ENCODE results near the gene ABHD2.

Gene ABHD2

DNA sequence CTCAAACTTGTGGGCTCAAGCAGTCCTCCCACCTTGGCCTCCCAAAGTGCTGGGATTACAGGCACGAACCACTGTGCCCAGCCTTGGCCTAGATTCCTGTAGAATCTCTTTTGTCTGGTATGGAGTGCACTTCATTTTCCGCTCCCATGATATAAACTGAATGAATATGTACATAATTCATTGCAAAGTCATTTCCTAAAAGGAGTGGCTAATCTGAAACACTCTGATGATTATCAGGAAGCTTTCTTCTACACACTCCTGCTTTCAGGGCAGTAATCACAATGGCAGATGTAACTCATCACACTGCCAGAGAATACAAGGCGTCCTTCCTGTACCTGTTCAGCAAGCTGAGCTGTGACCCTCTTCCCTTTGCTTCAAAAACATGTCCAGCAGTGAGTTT, 104.5 kb downstream of the ABHD2 start:
- Histone ChIP-seq H3K9me3 (ENCODE audit: control insufficient read depth, insufficient read depth, low read depth, low read length) (no peaks in the 10 kb centered on the region), H3K27ac (ENCODE audit: extremely low read depth, low read depth, low read length) (no peak overlapping the region), H3K36me3 (ENCODE audit: control insufficient read depth in 2 of 2, insufficient read depth in 1 of 2, low read length in 2 of 2) (peaks cover 18 to 59% of the 10 kb centered on the region in 2 experiments), H3K4me3 (ENCODE audit: low read depth, low read length) (no peak overlapping the region), H3K4me1 (ENCODE audit: control insufficient read depth, insufficient read depth, low read length) (peaks cover 12% of the 10 kb centered on the region)
- ChIA-PET CTCF (interaction anchor here (1.0 to 7.0 kb wide), 3 partner anchors 14 to 288 kb away, joined by 3 to 31 read pairs (median 4); no protein-coding TSS in a partner anchor), POLR2A (no interaction called here)
- TF ChIP-seq YY1 (tag by site-specific recombination; IDR thresholded peaks at IDR 0.05) (no peak), ZNF18 (tag by site-specific recombination; IDR thresholded peaks at IDR 0.05) (no peak), ZNF174 (tag by site-specific recombination; IDR thresholded peaks at IDR 0.05) (no peak), RBAK (tag by site-specific recombination; IDR thresholded peaks at IDR 0.05) (no peak), SP7 (tag by site-specific recombination; IDR thresholded peaks at IDR 0.05) (no peak), ZNF354C (tag by site-specific recombination; IDR thresholded peaks at IDR 0.05; ENCODE audit: borderline replicate concordance, low read depth) (no peak), ZNF558 (tag by site-specific recombination; IDR thresholded peaks at IDR 0.05) (no peak), ZNF623 (tag by site-specific recombination; IDR thresholded peaks at IDR 0.05) (no peak), ZNF169 (tag by site-specific recombination; IDR thresholded peaks at IDR 0.05) (no peak), ZNF510 (tag by site-specific recombination; IDR thresholded peaks at IDR 0.05; ENCODE audit: insufficient replicate concordance) (no peak), ZNF629 (tag by site-specific recombination; IDR thresholded peaks at IDR 0.05) (no peak), ZNF530 (tag by site-specific recombination; IDR thresholded peaks at IDR 0.05; ENCODE audit: low read depth) (no peak), ZBTB44 (tag by site-specific recombination; IDR thresholded peaks at IDR 0.05) (no peak)
- TF ChIP-seq, protein P1, sequence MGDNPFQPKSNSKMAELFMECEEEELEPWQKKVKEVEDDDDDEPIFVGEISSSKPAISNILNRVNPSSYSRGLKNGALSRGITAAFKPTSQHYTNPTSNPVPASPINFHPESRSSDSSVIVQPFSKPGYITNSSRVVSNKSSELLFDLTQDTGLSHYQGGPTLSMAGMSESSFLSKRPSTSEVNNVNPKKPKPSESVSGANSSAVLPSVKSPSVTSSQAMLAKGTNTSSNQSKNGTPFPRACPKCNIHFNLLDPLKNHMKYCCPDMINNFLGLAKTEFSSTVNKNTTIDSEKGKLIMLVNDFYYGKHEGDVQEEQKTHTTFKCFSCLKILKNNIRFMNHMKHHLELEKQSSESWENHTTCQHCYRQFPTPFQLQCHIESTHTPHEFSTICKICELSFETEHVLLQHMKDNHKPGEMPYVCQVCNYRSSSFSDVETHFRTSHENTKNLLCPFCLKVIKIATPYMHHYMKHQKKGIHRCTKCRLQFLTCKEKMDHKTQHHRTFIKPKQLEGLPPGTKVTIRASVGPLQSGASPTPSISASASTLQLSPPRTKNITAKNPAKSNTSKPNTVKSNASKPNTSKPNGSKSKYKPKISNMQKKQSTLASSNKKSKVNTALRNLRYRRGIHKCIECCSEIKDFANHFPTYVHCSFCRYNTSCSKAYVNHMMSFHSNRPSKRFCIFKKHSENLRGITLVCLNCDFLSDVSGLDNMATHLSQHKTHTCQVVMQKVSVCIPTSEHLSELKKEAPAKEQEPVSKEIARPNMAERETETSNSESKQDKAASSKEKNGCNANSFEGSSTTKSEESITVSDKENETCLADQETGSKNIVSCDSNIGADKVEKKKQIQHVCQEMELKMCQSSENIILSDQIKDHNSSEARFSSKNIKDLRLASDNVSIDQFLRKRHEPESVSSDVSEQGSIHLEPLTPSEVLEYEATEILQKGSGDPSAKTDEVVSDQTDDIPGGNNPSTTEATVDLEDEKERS (tag by site-specific recombination; IDR thresholded peaks at IDR 0.05): no peak
- TF ChIP-seq, protein P2, sequence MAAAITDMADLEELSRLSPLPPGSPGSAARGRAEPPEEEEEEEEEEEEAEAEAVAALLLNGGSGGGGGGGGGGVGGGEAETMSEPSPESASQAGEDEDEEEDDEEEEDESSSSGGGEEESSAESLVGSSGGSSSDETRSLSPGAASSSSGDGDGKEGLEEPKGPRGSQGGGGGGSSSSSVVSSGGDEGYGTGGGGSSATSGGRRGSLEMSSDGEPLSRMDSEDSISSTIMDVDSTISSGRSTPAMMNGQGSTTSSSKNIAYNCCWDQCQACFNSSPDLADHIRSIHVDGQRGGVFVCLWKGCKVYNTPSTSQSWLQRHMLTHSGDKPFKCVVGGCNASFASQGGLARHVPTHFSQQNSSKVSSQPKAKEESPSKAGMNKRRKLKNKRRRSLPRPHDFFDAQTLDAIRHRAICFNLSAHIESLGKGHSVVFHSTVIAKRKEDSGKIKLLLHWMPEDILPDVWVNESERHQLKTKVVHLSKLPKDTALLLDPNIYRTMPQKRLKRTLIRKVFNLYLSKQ (tag by site-specific recombination; IDR thresholded peaks at IDR 0.05; ENCODE audit: borderline replicate concordance): no peak

- no peaks in the 10 kb centered on the region for H3K9me3 ChIP-seq (ENCODE audit: control insufficient read depth, insufficient read depth, low read depth, low read length)
- no peak overlapping the region for H3K4me3 ChIP-seq (ENCODE audit: low read depth, low read length)
- H3K27ac ChIP-seq (ENCODE audit: extremely low read depth, low read depth, low read length): no peak overlapping the region
- CTCF ChIA-PET: interaction anchor here (0.6 to 7.0 kb wide), 7 partner anchors 12 to 726 kb away, joined by 3 to 64 read pairs (median 4); no protein-coding TSS in a partner anchor
- peaks cover 22% of the 10 kb centered on the region for H3K4me1 ChIP-seq (ENCODE audit: control insufficient read depth, insufficient read depth, low read length)
- POLR2A ChIA-PET: interaction anchor here (0.7 kb wide), 1 partner anchor 258 kb away, joined by 9 read pairs; no protein-coding TSS in a partner anchor
- H3K36me3 ChIP-seq (ENCODE audit: control insufficient read depth in 2 of 2, insufficient read depth in 1 of 2, low read length in 2 of 2): peaks cover 10 to 45% of the 10 kb centered on the region in 2 experiments
- TF ChIP-seq, protein P3, sequence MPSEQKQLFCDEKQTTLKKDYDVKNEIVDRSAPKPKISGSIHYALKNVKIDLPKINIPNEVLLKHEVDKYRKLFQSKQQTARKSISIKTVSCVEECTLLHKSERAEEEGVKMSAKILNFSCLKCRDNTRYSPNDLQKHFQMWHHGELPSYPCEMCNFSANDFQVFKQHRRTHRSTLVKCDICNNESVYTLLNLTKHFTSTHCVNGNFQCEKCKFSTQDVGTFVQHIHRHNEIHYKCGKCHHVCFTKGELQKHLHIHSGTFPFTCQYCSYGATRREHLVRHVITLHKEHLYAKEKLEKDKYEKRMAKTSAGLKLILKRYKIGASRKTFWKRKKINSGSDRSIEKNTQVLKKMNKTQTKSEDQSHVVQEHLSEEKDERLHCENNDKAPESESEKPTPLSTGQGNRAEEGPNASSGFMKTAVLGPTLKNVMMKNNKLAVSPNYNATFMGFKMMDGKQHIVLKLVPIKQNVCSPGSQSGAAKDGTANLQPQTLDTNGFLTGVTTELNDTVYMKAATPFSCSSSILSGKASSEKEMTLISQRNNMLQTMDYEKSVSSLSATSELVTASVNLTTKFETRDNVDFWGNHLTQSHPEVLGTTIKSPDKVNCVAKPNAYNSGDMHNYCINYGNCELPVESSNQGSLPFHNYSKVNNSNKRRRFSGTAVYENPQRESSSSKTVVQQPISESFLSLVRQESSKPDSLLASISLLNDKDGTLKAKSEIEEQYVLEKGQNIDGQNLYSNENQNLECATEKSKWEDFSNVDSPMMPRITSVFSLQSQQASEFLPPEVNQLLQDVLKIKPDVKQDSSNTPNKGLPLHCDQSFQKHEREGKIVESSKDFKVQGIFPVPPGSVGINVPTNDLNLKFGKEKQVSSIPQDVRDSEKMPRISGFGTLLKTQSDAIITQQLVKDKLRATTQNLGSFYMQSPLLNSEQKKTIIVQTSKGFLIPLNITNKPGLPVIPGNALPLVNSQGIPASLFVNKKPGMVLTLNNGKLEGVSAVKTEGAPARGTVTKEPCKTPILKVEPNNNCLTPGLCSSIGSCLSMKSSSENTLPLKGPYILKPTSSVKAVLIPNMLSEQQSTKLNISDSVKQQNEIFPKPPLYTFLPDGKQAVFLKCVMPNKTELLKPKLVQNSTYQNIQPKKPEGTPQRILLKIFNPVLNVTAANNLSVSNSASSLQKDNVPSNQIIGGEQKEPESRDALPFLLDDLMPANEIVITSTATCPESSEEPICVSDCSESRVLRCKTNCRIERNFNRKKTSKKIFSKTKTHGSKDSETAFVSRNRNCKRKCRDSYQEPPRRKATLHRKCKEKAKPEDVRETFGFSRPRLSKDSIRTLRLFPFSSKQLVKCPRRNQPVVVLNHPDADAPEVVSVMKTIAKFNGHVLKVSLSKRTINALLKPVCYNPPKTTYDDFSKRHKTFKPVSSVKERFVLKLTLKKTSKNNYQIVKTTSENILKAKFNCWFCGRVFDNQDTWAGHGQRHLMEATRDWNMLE (tag by site-specific recombination; conservative IDR thresholded peaks at IDR 0.05; ENCODE audit: low read depth): no peak
- TF ChIP-seq ZNF19 (tag by site-specific recombination; IDR thresholded peaks at IDR 0.05; ENCODE audit: low read depth): no peak
- TF ChIP-seq RBAK (tag by site-specific recombination; IDR thresholded peaks at IDR 0.05): no peak
Measured at GRCh38 chr15:89194608-89195007, 106.4 kb downstream of the ABHD2 start.

Measured in HEK293 (cell line).